ENCODE results near the gene XCL2.

Gene XCL2

DNA sequence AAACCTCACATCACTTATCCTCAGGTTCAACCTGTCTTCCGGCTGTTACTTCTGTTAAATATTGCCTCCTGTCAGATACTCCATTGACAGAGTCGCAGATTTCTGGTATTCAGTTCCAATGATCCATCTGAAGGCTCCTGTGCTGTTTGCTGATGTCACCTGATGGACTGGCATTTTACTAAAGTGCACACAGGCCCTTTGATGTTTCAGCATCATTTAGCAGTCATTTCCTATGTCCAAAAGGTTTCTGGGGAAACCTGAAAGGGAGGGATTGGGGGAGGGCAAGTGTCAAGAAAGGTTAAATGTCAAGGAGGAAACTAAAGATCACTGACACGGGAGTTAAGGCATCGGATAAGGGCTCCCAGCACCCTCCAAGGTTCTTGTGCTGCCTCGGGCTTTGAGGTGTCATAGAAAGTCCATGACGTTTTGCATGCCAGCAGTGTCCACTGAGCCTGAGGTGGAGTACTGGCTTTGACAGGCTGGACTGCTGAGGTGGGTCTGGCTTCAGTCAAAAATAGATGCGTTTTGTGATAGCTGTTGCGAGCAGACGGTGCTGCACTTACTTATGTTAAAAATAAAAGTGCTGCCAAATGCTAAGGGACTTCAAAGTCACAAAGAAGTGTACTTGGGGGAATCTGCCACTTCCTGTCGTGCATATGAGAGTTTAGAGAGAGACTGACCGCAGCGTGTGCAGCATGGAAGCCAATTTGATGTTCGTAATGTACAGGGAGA is 30.8 kb downstream of the XCL2 start:
- peak; percentile 28 for DNase-seq

DNA sequence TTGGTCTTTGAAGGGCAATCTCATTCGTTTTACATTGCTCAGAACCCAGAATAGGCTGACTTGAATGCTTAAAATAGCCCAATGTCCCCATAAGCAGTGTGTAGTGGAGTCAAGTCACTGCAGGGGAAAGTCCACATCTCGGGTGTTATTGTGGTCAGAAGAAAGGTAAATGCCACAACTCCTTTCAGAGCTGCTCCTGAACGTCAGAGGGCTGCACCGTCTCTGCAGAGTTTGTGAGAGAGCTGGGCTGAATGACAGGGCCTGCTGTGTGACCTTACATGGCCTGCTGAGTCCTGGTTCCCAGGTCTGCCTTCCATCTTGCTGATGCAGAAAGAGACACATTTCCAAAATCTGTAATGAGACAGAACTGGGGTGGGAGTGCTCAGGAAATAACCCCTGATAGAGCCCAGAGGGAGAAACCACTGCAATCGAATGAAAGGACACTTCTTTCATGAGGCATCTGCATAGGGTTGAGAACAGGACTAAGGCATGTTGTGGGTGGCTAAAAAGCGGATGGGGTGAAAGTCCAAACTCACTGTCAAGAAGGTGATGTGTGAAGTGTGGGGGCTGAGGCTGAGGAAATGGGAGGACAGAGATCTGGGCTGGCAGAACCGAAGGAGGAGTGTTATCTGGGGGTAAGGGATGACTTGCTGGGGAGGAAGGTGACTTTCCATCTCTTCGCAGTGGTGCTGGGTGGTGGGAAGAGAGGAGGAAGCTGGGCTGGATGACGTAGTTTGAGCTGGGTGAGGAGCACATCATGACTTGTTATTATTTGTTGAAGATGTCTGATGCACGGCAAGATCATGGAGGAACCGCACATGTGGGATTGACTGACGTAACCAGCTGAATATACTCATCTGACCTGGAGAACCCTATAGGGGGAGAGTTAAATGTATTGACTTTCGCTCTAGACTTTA is 33.7 kb downstream of the XCL2 start:
- DNase-seq: peak; percentile 24

DNA sequence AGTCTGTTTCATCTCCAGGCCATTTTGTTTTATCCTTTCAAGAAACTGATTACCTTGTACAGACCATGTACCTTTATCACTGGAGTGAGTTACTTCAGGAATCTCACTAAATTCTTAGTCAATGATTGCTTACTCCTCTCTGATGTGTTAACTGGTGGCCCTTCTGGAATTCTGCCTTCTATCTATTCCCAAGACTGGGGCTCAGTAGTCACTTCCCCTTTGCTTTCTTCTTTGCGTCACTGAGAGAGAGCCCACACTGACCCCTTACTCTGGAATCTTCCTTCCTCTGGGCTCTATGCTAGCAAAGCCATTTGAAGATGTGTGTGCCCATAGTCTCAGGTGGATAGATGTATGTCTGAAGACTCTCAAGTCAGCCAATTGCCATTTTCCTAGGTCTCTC is 34.6 kb downstream of the XCL2 start:
- no peak for DNase-seq

DNA sequence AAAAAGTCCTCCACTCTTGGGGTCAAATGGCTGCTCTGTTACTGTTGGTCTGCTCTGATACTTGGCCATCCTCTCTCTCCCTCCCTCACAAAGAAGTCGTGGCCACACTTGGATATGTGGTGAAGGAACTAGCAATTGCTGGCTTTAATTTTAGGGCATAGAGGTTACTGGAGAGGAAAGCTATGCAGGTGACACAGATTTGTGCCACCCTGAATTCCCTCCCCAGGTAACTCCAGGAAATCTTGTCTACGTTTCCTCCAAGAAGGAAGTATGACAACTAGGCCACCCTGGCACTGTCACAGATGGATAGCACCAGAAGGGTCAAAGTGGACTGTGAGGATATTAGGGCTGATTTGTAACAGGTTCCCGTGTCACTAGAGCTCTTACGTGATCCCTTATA is 36.0 kb downstream of the XCL2 start:
- no peak for DNase-seq

DNA sequence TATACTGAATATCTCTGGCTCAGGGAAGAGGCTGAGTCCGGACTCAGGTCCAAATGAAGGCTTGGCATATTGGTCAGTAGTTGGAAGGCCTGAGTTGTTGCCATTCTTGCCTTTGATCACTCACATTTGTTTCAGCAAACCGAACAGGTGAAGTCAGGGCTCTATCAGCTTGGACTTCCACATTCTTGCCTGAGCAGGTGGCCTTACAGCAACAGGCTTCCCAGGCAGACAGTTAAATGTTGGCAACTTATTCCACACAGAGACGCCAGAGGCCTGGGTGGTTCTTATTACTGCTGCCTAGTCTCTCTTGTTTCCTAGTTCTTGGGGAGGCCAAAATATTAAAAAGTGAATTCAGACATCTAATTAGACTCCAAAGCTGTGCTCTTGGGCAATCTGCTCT is 36.6 kb downstream of the XCL2 start:
- no peak for DNase-seq

DNA sequence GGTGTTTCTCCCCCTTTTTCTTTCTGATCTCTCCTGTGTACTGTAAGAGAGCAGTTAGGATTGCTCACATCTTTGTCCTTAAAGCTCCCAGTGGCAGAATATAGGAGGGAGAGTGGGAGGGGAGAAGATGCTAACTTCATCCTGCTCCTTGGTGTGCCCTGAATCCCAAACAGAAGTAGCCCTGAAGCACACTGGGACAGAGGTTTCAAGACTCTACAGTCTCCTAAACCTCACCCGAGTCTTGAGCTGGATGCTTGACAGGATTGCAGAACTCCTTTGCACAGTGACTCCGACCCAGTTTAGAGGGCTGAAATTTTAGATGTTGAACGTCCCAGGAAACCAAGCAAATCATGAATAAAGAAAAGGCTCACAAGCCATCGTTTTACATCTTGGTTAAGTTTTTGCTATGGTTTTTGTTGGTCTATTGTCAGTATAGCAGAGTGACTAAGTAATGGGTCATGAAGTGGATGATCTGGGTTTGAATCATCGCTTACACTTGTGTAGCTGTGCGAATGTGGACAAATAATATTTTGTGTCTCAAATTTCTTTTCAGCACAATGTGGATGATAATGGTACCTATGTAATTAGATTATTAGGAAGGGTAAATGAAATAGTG is 37.5 kb downstream of the XCL2 start:
- DNase-seq: no peak

DNA sequence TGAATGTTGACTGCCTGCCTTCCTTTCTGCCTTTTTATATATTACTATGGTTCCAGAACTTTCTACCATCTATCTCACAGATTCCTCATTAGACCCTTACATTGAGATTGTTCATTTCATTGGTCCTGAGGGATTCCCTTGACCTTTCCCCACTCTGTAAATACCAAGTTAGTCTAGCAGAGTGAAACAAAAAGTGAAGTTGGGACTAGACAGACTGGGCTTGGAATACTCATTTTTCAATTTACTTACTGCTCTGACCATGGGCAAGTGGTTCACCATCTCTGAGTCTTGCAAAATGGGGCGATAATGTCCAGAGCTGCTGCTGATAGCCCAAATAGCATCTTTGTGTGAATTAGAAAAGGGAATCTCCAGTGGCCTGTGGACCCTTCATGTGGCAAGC is 38.8 kb downstream of the XCL2 start:
- no peak for DNase-seq

DNA sequence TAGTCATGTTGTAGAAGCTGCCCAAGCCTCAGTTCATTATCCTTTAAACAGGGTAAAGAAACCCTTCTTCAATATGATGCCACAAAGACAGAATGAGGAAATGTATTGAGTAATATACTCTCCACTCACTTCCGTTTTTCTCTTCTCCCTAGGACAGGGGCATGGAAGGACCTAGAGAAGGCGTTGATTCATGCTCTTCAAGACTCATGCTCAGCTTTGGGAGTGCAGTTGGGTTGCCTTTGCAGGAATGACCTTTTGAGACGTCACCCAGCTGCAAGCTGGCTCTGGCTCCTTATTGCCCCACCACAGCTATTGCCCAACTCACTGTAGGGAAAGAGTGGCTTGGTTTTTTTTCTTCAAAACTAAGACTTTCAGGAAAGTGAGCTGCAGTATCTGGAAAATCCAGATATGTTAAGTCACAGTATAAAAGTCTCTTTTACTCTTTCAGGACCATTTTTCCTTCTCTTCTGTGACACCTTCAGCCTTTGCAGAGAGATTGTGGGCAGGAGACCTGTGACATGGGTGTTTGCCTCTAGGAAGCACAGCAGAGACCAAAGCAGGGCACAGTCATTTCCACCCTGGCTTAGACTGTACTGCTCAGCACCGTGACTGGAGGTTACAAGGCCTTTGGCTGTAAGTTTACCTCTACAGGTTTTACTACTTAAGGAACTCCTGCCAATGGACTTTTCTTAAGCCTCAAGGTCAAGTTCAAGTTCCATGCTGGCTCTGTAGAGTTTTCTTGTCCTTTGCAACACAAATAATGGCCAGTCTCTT is 39.5 kb downstream of the XCL2 start:
- DNase-seq: no peak

DNA sequence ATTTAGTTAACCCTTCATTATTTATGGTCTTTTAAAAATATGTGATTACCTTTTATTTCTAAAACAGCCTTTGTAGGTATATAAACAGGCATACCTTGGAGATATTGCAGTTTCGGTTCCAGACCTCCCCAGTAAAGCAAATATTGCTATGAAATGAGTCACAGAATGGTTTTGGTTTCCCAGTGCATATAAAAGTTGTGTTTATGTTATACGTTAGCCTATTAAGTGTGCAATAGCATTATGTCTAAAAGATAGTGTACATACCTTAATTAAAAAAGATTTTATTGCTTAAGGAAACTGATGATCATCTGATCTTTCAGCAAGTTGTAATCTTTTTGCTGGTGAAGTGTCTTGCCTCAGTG is 44.1 kb downstream of the XCL2 start:
- no peak for DNase-seq

DNA sequence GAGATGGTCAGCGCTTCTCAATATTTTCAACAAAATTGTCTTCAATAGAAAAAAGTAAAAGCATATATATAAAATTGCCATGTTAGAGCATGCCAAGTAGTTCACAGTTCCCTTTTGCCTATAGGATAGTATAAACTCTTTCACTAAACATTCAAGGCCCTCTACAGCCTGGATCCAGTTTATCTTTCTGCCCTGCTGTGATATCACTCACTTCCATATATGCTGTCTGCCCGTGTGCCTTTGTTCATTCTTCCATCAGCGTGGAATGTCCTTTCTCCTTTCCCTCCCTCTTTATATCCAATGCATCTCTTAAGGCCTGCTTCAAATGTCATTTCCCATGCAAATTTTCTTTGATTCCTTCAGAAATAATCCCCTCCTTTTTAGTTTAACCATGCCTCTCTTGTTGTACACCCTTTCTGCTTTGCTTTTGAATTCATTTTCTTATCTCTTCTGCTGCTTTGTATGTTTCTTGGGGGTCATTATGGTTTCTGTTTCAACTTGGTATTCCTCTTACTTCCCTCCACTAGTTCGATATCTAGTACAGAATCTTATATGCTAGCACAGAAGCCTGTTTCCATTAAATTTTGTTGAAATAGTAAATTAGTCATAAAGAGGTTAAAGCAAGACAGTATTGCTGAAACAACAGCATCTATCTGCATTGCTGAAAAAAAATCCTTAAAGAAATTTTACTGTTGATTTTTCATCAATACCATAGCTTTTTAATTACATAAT is 44.7 kb downstream of the XCL2 start:
- no peak for DNase-seq

DNA sequence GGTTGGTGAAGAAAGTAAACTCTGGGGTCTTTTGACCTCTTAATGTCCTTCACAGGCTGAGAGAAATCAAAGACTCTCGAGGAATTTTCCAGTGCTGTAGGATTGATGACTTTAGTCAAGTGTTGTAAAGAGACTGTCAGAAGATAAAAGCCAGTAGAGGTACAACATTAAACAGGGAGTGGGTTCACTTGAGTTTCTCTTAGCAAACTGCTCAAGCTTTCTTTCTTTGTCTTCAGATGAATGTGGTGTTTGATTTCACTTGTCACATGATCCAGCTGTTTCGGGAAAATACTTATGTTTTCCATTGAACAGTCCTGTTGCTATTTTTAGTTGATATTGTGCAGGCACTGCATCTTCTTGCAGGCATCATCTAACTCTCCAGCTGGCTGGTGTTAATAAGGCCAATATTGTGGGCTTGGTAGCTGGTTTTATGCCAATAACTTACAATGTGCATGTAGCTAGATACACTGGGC is 45.6 kb downstream of the XCL2 start:
- DNase-seq: no peak

DNA sequence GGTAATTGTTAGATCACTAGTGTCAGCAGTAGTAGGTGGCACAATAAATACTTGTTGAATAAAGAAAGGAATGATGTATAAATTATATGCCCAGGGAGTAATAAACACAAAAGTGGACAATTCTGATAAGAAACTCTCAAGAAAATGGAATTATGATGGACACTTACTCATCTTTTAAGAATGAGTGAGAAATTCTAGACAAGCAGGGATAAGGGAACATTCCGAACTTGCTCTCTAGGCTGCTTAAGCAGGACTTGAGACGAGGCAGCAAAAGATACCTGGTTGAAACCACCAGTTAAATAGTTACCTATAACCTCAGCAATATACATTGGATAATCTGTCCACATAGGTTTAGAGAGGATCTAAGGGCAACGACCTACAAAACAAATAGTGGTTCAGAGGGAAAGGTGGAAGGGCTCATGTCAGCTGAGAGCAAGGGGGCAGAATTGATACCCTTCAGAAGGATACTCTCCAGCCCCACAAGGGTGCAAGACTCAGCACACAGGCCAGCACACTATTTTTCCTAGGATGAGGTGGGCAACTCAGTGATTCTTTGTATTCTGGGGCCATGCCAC is 46.3 kb downstream of the XCL2 start:
- DNase-seq: no peak

DNA sequence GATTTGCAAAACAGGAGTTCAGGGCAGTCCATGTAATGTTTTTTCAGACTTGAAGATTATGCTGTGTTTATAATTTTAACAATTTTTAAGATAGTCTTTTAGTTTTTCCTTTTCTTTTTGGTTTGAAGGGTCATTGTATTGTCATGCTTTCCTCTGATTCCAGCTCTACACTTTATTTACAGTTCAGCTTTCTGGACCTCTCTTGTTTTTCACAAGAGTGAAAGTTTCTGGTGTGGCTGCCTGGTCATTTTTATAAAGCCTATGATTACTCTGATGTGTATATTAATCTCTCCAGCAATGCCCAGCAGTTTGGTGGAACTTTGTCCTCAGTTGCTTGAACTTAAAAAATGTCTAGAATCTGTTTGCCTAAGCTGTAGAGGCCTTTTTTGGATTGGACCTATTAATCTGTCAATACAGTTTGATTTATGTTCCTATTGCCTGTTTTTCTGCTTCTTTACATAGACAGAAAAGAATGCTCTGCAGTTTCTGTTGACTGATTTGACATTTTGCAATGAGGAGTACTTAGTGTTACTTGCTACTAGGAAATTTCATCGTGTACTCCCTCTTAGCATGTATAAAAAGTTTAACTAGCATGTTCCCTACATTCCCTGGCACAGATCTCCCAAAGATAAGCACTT is 52.2 kb downstream of the XCL2 start:
- no peak for DNase-seq
